ENCODE measurements around the gene CNKSR1.

CNKSR1 gene

GRCh38 chr1:26180010-26180506 lies 2.8 kb downstream of the CNKSR1 start:
- no peak for TF ChIP-seq CTCF (IDR thresholded peaks at IDR 0.05; ENCODE audit: extremely low read depth, missing control alignments)
- no peak for DNase-seq (ENCODE audit: low spot score)

- TF ChIP-seq CTCF (IDR thresholded peaks at IDR 0.05; ENCODE audit: extremely low read depth, missing control alignments): no peak
- DNase-seq (ENCODE audit: low spot score): no peak
These were observed 4.5 kb downstream of the CNKSR1 start for GRCh38 chr1:26181586-26182382.

- TF ChIP-seq CTCF (IDR thresholded peaks at IDR 0.05; ENCODE audit: extremely low read depth, missing control alignments): no peak
- no peak for DNase-seq (ENCODE audit: low spot score)
These were observed 5.0 kb downstream of the CNKSR1 start for GRCh38 chr1:26182383-26182696.

- TF ChIP-seq CTCF (IDR thresholded peaks at IDR 0.05; ENCODE audit: extremely low read depth, missing control alignments): no peak
- peak; percentile 20 for DNase-seq (ENCODE audit: low spot score)
These were observed 6.8 kb downstream of the CNKSR1 start for GRCh38 chr1:26184086-26184485.

- peak; percentile 16 for DNase-seq (ENCODE audit: low spot score)
- TF ChIP-seq CTCF (IDR thresholded peaks at IDR 0.05; ENCODE audit: extremely low read depth, missing control alignments): no peak
These were observed 7.6 kb downstream of the CNKSR1 start for GRCh38 chr1:26184883-26185282.

GRCh38 chr1:26187882-26188281 lies 10.6 kb downstream of the CNKSR1 start:
- no peak for TF ChIP-seq CTCF (IDR thresholded peaks at IDR 0.05; ENCODE audit: extremely low read depth, missing control alignments)
- no peak for DNase-seq (ENCODE audit: low spot score)

- DNase-seq (ENCODE audit: low spot score): no peak
- TF ChIP-seq CTCF (IDR thresholded peaks at IDR 0.05; ENCODE audit: extremely low read depth, missing control alignments): no peak
These were observed 11.2 kb downstream of the CNKSR1 start for GRCh38 chr1:26188477-26188876.
